Stimulated activated CD4-positive, alpha-beta T cell treated with anti-CD3 and anti-CD28 coated beads, Interleukin-4, amount 100 ng/mL, for 24 hours (primary cell): Measurements from ENCODE around the gene STRIT1.

Experiments used
- DNase-seq: peaks from one replicate; pipeline ENCODE4 v3.0.0-alpha.2; 2020

The STRIT1 gene

DNA sequence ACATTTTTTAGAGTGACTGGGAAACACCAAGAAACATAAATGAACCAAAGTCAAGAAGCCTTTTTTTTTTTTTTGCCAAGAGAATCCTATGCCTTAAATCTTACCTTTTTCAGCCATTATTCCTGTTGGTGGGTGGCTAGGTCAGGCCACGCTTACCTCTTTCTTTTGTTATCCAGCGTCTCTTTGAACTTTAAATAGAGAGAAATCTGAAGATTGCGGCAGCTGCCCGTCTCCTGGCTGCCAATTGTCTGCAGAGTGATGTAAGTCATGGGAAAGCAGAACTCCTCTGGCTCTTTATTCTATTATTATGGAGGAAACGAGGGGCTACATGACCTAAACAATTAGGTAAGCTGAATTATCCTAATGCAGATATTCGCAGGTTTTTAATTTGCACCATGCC, at the start of gene STRIT1:
Gene STRIT1 (minus strand): TSS at position 168 of the 400 bp plus-strand sequence.
- no peak for DNase-seq

GRCh38 chr3:155342344-155342743, 48.9 kb upstream of the STRIT1 start:
- no peak for DNase-seq

GRCh38 chr3:155339052-155339451, 45.6 kb upstream of the STRIT1 start:
- no peak for DNase-seq

DNA sequence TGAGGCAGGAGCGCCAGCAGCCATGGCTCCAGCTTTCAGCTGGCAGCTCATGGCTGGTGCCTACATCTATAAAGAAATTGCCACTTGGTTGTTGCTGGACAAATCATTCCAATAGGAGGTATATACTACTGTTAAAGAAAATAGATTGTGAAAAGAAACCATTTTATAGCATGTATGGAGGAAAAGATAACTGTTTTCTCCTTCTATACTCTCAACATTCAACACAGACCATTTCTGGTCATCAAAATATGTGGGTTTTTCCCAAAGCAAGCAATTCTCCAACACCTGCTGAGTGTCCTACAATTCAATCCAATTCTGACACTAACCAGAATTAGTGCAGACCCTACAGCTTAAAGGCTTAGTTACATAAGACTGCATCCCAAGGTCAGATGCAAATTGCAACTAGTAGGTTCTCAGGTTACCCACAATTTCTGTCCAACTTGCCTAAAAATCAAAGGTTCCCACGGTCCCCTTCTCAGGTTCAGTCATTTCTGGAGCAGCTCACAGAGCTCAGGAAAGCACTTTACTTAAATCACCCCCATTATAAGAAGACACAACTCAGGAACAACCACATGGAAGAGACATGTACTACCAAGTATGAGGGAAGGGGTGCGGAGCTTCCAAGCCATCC, 42.4 kb upstream of the STRIT1 start:
- no peak for DNase-seq

DNA sequence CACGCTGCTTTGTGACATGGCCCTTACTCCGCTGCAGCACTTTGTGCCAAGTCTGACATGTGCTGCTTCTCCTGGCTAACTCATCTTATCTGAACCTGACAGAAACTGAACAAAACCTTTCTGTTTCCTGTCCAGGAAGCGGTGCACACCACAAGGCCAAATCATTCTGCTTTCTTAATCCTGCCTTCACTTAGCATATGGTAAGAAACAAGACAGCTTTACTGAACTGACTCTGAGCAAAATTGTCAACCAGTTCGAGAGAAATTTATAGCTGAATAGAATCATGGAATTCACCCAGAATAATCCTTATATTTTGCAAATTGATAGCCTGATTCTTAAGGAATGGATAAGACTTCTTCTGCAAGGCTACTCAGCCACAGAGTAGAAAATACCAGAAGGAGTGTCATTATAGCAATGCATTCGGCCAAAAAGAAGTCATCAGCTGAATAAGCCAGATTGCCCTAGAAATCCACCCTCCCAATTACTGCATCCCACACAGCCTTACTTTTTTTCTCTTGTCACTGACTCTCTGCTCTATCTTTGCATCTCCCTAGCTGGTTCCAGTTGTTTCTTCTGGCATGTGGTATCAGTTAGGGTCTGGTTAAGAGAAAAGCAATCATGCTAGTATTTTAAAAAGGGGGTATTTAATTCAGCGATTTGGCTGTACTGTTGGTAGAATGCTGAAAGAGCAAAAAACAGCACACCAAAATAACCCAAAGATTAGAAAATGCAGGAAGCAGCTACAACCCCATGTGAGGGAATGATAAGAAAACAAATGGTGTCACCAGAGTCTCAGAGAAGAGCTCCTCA, 41.6 kb upstream of the STRIT1 start:
- DNase-seq, result no peak

DNA sequence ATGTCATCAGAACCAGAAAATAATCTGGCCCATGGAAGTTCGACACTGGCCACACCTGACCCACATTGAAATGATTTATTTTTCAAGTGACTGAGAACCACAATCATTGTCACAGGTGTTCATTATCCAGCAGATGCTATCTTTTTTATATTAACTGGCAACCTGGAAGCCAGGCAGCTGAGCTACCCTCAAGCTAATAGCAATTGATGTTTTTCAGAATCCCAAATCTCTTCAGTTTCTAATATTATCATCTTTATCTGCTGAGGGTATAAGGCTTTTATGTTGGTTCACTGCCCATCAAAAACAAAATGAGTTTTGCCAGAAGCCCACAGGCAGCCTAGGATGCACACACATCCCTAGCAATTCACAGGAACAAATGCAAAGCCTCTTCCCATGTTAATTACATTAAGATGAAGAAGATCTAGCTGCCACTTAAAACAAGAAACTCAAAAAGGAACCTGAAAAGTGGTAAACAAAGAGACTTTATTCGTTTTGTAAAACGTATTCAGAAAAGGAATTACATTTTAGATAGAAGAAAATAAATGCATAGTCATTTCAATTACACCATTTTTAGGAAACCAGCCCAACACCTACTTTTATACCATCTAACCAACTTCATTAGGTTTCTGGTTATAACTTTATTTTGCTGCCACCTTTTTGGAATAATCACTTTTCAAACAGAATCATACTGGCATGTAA, 40.9 kb upstream of the STRIT1 start:
- no peak for DNase-seq

DNA sequence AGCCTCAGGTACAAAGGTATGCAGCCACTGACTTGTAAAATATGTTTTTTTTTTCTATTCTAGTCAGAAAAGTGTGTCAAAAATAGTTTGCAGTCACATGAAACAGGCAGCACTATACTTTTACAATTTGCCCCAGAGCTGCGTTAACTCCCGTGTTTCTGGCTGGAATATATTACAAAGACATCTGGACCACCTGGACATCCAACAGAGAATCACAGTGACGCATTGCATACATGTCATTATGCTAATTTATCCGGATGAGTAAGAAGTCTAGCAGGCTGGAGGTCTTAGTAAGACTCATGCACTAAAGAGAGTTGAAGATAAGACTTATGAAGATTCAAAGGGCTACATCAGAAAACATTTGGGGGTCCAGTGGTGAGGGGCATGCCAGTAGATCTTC, 39.2 kb upstream of the STRIT1 start:
- DNase-seq, result no peak

GRCh38 chr3:155331078-155331477, 37.6 kb upstream of the STRIT1 start:
- DNase-seq, result no peak

DNA sequence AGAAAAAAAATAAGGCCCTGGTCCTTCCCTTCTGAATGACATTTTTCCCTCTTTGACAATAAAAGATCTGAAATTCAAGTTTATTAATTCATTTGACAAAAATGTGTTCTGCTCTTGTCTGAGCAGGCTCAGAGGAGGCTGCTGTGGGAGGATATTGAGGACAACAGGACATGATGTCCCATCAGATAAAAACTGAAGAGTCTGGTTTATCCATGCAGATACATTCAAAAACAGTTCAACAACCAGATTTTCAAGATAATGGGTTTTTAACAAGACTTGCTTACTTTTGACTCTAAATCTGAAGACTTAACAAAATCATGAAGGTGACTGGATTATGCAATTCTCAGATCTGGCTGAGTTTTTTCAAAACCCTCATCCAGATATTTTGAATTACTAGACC, 36.9 kb upstream of the STRIT1 start:
- DNase-seq, result no peak

DNA sequence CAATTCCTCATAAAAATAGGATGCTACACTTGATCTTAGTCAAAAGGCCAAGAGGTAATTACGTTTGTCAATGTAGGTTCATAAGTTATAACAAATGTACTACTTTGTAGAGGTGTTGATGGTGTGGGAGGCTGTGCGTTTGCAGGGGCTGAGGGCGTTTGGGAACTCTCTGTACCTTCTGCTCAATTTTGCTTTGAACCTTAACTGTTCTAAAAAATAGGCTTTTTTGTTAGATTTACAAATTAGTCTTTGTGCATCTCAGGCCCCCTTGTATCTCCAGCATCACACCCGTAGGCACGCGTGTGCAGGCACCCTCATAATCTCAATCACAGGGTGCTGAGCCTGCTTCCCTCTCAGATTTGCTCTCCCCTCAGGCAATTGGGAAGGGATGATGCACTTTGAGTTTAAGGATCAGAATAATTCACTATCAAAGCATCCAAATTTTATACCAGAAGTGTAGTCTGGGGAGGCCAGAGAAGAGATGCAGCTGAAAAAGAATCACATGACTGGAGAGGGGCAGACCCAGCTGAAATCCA, 36.1 kb upstream of the STRIT1 start:
- no peak for DNase-seq

DNA sequence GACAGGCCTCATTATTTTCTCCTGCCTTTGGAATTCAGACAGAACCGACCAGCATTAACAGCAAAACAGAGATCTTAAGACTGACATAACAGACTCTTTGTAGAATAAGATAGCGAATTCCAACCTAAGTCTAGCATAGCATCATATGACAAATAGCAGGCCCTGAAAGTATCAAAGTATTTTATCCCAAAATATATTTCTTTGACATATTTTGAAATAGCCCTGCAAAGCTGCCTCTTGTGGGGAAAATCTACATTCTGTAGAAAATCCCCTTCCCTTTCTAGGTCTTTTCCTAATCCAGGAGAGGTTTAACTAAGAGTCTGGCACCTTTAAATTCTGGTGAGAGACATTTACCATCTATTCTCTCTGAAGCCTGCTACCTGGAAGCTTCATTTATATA, 34.4 kb upstream of the STRIT1 start:
- no peak for DNase-seq

DNA sequence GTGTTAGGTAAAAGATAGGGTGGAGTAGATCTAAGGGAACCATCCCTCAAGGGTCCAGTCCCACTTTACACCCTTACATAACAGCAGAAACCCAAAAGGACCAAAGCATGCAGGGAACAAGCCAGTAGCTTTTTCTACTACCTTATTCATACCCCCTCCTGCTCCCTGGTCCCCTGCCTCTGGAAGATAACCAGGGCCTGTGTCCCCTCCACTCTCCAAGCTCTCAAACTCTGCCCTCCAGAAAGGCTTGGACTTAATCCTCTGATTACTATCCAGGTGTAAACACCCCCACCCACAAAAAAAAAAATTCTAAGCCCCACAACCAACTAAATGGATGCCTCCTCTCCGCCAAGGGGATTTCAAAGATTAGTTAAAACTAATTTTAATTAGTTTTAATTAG, 33.9 kb upstream of the STRIT1 start:
- no peak for DNase-seq

GRCh38 chr3:155326901-155327300, 33.4 kb upstream of the STRIT1 start:
- DNase-seq, result no peak

- DNase-seq, result no peak
Observed at GRCh38 chr3:155326244-155326643, 32.8 kb upstream of the STRIT1 start.

DNA sequence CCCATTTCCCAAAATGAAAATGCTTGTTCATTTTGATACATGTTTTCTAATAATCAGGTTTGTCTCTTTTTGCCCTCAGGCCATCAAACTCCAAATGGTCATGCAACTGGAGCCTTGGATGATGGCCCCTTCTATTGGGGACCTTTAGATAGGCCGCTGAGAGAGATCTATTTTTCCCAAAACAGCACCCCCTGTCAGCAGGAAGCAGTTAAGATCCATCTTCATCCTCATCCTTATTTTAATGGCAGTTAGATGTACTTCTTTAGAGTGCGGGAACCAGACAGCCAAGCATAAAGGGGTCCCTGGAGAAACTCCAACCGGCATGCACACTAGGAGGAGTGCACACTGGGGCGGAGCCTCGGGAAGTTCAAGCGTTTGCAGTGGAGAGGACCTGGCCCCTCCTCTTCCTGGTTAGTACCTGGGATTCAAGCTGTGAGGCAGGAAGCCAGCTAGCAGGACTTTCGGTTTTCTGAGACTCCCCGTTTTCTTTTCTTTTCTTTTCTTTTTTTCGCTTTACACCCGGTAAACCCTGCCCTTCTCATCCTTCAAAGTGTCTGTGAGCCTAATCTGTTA, 31.9 kb upstream of the STRIT1 start:
- no peak for DNase-seq

GRCh38 chr3:155323063-155323666, 29.7 kb upstream of the STRIT1 start:
- DNase-seq, result no peak

DNA sequence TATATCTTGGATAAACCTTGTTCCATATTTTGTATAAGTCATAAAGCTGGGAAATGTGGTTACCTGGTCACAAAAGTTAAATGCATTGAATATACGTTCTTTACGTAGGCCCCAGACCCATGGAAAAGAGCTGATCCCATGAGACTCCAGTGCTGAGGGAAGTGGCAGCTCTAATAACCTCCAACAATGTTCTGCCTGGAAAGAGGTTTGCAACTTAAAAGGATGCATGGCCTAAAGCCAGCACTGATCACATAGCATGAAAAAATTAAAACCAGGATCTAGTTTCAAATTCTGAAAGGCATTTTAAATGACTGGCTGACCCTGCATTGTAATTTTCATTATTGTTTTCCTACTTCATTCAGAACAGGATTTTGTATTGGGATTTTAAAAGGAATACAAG, 27.9 kb upstream of the STRIT1 start:
- no peak for DNase-seq

- no peak for DNase-seq
Observed at GRCh38 chr3:155320934-155321333, 27.5 kb upstream of the STRIT1 start.

DNA sequence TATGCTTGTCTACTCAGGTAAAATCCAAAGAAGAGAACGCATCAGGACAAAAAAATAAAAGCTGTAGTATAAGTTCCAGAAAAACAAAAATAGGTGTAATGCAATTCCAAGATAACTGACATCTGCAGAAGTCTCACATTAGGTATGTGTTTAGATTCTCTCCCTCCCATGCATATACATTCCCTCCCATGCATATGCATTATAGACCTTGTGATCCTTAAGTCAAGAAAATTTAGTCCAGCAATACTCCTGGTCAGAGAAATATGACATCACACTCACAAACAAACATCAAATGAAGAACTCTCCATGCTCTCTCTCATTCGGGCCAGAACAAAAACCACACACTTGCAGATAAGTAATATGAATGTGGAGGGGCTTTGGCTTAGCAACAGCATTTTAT, 25.3 kb upstream of the STRIT1 start:
- DNase-seq, result no peak

DNA sequence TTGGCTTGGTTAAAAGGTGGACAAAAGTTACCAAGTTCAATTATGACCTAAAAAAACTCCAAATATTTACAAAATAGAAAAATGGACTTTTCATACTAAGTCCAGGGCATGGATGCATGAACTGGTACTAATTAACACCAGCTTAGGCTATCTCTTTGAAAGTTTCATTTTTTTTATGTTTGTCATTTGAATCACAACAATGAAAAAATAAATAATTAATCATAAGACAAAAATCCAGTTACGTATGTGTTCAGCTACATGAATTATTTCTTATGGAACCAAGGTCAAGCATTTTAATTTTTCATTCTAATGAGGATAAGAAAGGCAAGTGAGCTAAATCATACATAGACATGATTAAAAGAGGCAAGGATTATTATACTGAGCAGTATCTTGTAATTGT, 23.7 kb upstream of the STRIT1 start:
- DNase-seq, result no peak

- DNase-seq, result no peak
Observed at GRCh38 chr3:155316426-155316825, 22.9 kb upstream of the STRIT1 start.

DNA sequence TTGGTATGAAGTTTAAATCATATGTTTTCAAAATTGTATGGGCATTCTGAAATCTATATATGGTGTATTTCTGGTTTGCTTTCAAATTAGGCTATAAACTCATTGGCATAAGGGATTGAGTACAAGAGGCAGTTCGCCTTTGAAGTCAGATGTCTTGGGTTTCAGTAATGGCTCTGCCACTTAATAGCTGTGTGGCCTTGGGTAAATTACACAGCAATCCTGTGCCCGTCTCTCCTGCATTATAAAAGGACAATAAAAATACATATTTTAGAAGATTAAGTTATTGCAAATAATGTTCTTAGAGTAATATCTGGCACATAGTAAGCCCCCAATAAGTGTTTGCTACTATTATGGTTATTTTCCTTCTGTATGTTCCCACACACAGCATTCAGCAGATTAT, 20.4 kb upstream of the STRIT1 start:
- no peak for DNase-seq

GRCh38 chr3:155313300-155313699, 19.8 kb upstream of the STRIT1 start:
- no peak for DNase-seq
